ENCODE results near the gene ITLN2.

DNA sequence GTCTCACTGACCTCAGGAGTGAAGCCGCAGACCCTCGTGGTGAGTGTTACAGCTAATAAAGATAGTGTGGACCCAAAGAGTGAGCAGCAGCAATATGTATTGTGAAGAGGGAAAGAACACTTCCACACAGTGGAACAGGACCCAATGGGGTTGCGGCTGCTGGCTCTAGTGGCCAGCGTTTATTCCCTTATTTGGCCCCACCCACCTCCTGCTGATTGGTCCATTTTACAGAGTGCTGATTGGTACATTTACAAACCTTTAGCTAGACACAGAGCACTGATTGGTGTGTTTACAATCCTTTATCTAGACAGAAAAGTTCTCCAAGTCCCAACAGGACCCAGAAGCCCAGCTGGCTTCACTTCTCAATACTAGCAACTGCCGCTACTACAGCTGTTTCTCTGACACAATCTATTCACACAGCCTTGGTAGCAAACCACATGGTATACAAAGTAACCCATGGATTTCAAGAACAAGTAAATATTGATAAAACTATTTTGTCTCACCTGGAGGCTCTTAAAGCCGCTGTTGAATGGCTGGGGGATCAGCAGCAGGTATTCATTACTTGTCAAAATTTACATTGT lies 44.3 kb downstream of the ITLN2 start:
- TF ChIP-seq EZH2phosphoT487 (IDR thresholded peaks at IDR 0.05; ENCODE audit: borderline replicate concordance, low read depth): no peak
- no peak for TF ChIP-seq GATA2 (CRISPR knock-in tag; IDR thresholded peaks at IDR 0.05)
- no peak for TF ChIP-seq CHD2 (IDR thresholded peaks at IDR 0.05; ENCODE audit: low read length, partially characterized antibody)
- TF ChIP-seq, protein P1, sequence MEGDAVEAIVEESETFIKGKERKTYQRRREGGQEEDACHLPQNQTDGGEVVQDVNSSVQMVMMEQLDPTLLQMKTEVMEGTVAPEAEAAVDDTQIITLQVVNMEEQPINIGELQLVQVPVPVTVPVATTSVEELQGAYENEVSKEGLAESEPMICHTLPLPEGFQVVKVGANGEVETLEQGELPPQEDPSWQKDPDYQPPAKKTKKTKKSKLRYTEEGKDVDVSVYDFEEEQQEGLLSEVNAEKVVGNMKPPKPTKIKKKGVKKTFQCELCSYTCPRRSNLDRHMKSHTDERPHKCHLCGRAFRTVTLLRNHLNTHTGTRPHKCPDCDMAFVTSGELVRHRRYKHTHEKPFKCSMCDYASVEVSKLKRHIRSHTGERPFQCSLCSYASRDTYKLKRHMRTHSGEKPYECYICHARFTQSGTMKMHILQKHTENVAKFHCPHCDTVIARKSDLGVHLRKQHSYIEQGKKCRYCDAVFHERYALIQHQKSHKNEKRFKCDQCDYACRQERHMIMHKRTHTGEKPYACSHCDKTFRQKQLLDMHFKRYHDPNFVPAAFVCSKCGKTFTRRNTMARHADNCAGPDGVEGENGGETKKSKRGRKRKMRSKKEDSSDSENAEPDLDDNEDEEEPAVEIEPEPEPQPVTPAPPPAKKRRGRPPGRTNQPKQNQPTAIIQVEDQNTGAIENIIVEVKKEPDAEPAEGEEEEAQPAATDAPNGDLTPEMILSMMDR (IDR thresholded peaks at IDR 0.05): no peak
- TF ChIP-seq JUND (IDR thresholded peaks at IDR 0.05): no peak
- no peak for TF ChIP-seq TAF1 (IDR thresholded peaks at IDR 0.05; ENCODE audit: borderline replicate concordance, low read depth, low read length)
- TF ChIP-seq RAD21 (IDR thresholded peaks at IDR 0.05; ENCODE audit: low read length): no peak
- TF ChIP-seq NRF1 (IDR thresholded peaks at IDR 0.05; ENCODE audit: low read depth, low read length): no peak
